WTC11 (cell line): Measurements from ENCODE around the gene TBC1D23.

Source experiments
- ATF6 ChIP-seq: sonication (generic); formaldehyde crosslinking; IDR thresholded peaks from 2 replicates; pipeline ENCODE4 v1.8.1; 2023; ENCODE audit warnings: mild to moderate bottlenecking, missing genetic modification reagents
- CTCF ChIP-seq: fragments of 200-600 bp; IDR thresholded peaks from 2 replicates; pipeline ENCODE4 v1.8.0; 2022; ENCODE audit warnings: antibody characterized with exemption
- ESRRA ChIP-seq: sonication (generic); formaldehyde crosslinking; IDR thresholded peaks from 2 replicates; pipeline ENCODE4 v1.8.1; 2022; ENCODE audit warnings: mild to moderate bottlenecking, missing genetic modification reagents, borderline replicate concordance
- IRF2 ChIP-seq: sonication (generic); formaldehyde crosslinking; IDR thresholded peaks from 2 replicates; pipeline ENCODE4 v1.8.0; 2022; ENCODE audit warnings: low read depth, missing genetic modification reagents, borderline replicate concordance
- TEAD4 ChIP-seq: sonication (generic); formaldehyde crosslinking; IDR thresholded peaks from 2 replicates; pipeline ENCODE4 v1.8.0; 2022; ENCODE audit warnings: mild to moderate bottlenecking, missing genetic modification reagents
- ZBTB21 ChIP-seq: sonication (generic); formaldehyde crosslinking; IDR thresholded peaks from 2 replicates; pipeline ENCODE4 v1.8.1; 2023; ENCODE audit warnings: mild to moderate bottlenecking, missing genetic modification reagents, borderline replicate concordance
- ZNF396 ChIP-seq: fragments of 250-450 bp; sonication (Bioruptor Pico); IDR thresholded peaks from 2 replicates; pipeline ENCODE4 v1.8.0; 2021; ENCODE audit warnings: mild to moderate bottlenecking, moderate library complexity, borderline replicate concordance
- TF ChIP-seq, protein P1 (sequence below): sonication (generic); formaldehyde crosslinking; IDR thresholded peaks from 2 replicates; pipeline ENCODE4 v1.8.1; 2023; ENCODE audit warnings: mild to moderate bottlenecking, missing genetic modification reagents, moderate library complexity
- TF ChIP-seq, protein P2 (sequence below): fragments of 250-450 bp; sonication (Bioruptor Pico); conservative IDR thresholded peaks from 2 replicates; pipeline ENCODE4 v1.9.0; 2021; ENCODE audit warnings: mild to moderate bottlenecking

DNA sequence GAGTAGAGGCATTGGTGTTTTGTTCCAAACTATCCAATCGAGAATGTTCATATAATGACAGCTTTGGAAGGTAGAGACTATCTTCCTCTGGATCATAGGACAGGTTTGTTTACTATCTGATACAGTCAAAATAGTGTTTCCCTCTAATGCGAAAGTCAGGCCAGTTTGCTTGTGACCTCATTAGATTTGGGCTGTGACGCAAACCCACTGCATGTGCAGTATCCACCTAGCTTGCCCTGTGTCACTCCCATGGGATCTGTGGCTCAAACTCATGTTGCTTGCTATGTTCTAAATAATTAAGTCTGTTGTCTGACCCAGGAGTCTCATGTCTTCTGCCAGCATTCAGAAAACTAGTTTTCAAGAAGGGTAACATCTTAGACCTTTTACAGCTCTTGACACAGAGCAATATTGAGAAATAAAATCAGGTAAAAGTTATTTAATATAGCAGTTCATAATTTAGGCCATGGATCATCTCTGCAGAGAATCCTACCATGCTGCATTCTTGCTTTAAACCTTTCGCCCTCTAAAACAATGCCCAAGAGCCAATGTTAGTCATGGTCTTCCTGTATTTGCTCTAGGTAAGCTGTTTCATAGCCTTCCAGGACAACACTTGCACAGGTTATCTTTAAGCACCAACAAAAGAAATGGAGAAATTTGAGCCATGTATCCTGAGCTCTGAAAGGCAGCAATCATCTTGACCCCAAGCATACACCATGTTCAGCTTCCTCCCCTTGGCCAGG lies 100.1 kb downstream of the TBC1D23 start:
- no peak for TF ChIP-seq ESRRA (CRISPR knock-in tag)
- TF ChIP-seq CTCF, result no peak
- TF ChIP-seq ZBTB21 (CRISPR knock-in tag), result no peak
- no peak for TF ChIP-seq ZNF396
- TF ChIP-seq, protein P1, sequence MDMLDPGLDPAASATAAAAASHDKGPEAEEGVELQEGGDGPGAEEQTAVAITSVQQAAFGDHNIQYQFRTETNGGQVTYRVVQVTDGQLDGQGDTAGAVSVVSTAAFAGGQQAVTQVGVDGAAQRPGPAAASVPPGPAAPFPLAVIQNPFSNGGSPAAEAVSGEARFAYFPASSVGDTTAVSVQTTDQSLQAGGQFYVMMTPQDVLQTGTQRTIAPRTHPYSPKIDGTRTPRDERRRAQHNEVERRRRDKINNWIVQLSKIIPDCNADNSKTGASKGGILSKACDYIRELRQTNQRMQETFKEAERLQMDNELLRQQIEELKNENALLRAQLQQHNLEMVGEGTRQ (CRISPR knock-in tag), result no peak
- no peak for TF ChIP-seq TEAD4 (CRISPR knock-in tag)
- TF ChIP-seq, protein P2, sequence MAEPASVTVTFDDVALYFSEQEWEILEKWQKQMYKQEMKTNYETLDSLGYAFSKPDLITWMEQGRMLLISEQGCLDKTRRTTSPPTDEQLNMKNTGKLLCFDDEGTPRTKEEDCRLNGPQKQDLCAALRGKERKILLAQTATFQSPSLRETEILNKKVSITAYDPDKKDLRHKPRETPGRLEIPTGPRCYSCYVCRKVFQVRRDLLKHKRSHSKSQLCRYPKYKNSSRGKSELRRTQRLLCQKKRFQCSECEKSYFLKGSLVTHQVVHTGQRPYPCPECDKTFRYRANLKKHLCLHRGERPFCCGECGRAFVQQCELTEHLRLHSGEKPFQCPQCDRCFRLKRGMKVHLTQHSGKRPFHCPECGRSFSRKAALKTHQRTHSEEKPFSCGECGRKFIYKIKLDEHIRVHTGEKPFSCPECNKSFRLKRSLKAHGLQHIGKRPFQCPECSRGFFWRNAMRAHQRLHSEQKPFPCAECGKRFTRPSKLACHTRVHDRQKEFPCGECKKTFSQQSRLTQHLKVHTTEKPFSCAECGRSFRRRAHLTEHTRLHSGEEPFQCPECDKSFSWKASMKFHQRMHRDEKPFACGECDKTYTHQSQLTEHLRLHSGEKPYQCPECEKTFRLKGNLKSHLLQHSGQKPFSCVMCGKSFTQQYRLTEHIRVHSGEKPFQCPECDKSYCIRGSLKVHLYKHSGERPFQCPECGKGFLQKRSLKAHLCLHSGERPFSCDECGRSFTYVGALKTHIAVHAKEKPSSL (CRISPR knock-in tag), result no peak
- no peak for TF ChIP-seq ATF6
- no peak for TF ChIP-seq IRF2
